Activated B cell treated with CpG ODN at 0.5 μM for 24 hours (primary cell): ENCODE measurements around the gene TTBK1. TPM values are rescaled to one million over a fixed set of nuclear protein-coding genes. Genes with fewer than 3 reads are reported as not detected.
A peak's percentile ranks its signal among the peaks of the same experiment; 100 is the strongest.

ENCODE experiments used
- ATAC-seq: fragments of 200-7000 bp; cut with Tn5 transposase; one replicate; pipeline ENCODE4 v1.10.0; 2021; ENCODE audit warnings: low read depth, mild to moderate bottlenecking, moderate library complexity
- CTCF ChIA-PET: fragments of 350-600 bp; sonication (Branson Sonifier 250); formaldehyde crosslinking; loops from one replicate; lab custom pipeline; 2021; ENCODE audit warnings: antibody characterized with exemption; lab: Charles Lee
- POLR2A ChIA-PET: fragments of 350-600 bp; sonication (Branson Sonifier 250); formaldehyde crosslinking; loops from one replicate; lab custom pipeline; 2021; ENCODE audit warnings: antibody characterized with exemption; lab: Charles Lee
- DNase-seq: peaks from one replicate; pipeline ENCODE4 v3.0.0; 2022
- H3K27ac Mint-ChIP-seq: one replicate; pipeline ENCODE4 v1.8.0; 2020; ENCODE audit warnings: mixed read lengths
- H3K27me3 Mint-ChIP-seq: one replicate; pipeline ENCODE4 v1.8.0; 2021; ENCODE audit warnings: mixed read lengths
- H3K36me3 Mint-ChIP-seq: one replicate; pipeline ENCODE4 v1.8.0; 2021; ENCODE audit warnings: low read depth, mixed read lengths
- H3K4me1 Mint-ChIP-seq: one replicate; pipeline ENCODE4 v1.8.0; 2021; ENCODE audit warnings: mixed read lengths
- H3K4me3 Mint-ChIP-seq: one replicate; pipeline ENCODE4 v1.8.0; 2020; ENCODE audit warnings: mild to moderate bottlenecking, mixed read lengths
- H3K9me3 Mint-ChIP-seq: one replicate; pipeline ENCODE4 v1.8.0; 2020; ENCODE audit warnings: mixed read lengths
- intact Hi-C: fragments of 100-400 bp; cut with micrococcal nuclease; formaldehyde crosslinking; loops from one replicate; pipeline ENCODE4 v1.15.1; 2024
- total RNA-seq: library from RNA; stranded (reverse); gene quantifications from 2 replicates; pipeline ENCODE4 v1.2.3, GENCODE V29; 2022
- TF ChIP-seq, protein P1 (sequence below): fragments of 200-600 bp; IDR thresholded peaks from one replicate; pipeline ENCODE4 v1.8.0; 2022; ENCODE audit warnings: antibody characterized with exemption, mild to moderate bottlenecking

Gene TTBK1
- total RNA-seq, 1 donor from 2014 or later = 0.13 TPM

DNA sequence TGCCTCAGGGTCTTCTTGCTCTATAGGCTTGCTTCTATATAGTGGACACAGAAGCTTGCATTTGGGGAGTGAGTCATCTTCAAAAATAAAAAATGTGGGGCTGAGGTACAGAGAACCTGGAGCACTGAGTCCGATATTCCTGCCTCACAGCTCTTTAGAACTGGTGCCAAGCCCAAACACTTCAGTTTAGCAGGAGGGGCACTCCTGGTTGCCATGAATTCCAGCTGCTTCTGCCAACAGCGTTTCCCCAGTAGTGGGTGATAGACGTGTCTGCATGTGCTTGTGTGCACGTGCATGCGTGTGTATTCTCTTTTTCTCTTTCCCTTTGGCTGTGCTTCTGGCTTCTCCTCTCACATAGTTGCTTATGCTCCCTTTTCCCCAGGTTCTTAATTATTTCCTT, 25.9 kb upstream of the TTBK1 start:
- ATAC-seq (no peak), DNase-seq (no peak)
- Mint-ChIP-seq H3K9me3 (no peaks in the 10 kb centered on the region), H3K4me1 (peaks cover 9% of the 10 kb centered on the region), H3K4me3 (no peak overlapping the region), H3K27ac (no peak overlapping the region), H3K36me3 (peaks cover 69% of the 10 kb centered on the region), H3K27me3 (no peaks in the 10 kb centered on the region)
- ChIA-PET CTCF (interaction anchor here (0.7 kb wide), 1 partner anchor 139 kb away, joined by 3 read pairs; no protein-coding TSS in a partner anchor), POLR2A (no interaction called here)
- intact Hi-C loops = no loop called here
- TF ChIP-seq, protein P1, sequence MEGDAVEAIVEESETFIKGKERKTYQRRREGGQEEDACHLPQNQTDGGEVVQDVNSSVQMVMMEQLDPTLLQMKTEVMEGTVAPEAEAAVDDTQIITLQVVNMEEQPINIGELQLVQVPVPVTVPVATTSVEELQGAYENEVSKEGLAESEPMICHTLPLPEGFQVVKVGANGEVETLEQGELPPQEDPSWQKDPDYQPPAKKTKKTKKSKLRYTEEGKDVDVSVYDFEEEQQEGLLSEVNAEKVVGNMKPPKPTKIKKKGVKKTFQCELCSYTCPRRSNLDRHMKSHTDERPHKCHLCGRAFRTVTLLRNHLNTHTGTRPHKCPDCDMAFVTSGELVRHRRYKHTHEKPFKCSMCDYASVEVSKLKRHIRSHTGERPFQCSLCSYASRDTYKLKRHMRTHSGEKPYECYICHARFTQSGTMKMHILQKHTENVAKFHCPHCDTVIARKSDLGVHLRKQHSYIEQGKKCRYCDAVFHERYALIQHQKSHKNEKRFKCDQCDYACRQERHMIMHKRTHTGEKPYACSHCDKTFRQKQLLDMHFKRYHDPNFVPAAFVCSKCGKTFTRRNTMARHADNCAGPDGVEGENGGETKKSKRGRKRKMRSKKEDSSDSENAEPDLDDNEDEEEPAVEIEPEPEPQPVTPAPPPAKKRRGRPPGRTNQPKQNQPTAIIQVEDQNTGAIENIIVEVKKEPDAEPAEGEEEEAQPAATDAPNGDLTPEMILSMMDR = no peak

DNA sequence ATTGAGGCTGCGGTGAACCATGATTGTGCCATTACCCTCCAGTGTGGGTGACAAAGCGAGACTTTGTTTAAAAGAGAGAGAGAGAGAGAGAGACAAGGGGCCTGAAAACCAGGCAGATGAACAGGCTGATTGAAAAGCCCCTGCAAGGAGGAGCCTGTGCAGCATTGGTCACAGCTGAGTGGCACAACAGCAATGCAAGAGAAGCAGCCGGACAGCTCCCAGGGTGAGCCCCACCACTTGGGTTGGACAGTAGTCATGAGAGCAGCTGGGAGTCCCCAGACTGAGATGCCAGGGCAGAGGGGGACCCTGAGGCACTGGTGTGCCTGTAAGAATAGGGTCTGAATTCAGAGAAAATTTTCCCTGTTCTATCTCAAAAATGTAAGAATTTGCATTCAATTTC, 24.2 kb upstream of the TTBK1 start:
- TF ChIP-seq, protein P1 = no peak
- POLR2A ChIA-PET = interaction anchor here (0.6 to 1.2 kb wide), 3 partner anchors 37 to 401 kb away, joined by 3 to 4 read pairs (median 3); partner anchors contain the start of gene CUL9
- Mint-ChIP-seq H3K4me3 (no peak overlapping the region), H3K9me3 (no peaks in the 10 kb centered on the region), H3K4me1 (peaks cover 26% of the 10 kb centered on the region), H3K27ac (no peak overlapping the region), H3K27me3 (no peaks in the 10 kb centered on the region), H3K36me3 (peaks cover 69% of the 10 kb centered on the region)
- DNase-seq = no peak
- ATAC-seq = no peak
- intact Hi-C loops = no loop called here
- CTCF ChIA-PET = interaction anchor here (0.9 kb wide), 1 partner anchor 10 kb away, joined by 3 read pairs; the partner anchor contains the start of gene DNPH1

DNA sequence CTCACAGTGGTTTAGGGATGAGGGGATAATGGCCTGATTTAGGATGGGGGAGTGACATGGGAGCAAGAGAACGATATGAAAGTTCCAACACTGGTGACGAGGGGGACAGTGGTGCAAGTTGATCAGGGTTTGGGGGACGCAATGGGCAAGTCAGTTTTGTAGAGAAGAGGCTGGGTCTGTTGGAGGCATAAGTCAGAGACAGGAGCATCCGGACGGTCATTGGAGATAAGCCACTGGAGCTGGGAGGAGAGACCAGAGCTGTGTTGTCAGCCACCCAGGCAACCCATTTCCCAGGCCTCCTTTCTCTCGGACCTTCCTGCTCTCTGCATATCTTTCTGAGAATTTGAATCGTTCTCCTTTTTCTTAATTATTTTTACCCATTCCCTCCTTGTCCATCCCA, 23.5 kb upstream of the TTBK1 start:
- peak overlapping the region; percentile 21 for H3K4me3 Mint-ChIP-seq
- no peak for DNase-seq

DNA sequence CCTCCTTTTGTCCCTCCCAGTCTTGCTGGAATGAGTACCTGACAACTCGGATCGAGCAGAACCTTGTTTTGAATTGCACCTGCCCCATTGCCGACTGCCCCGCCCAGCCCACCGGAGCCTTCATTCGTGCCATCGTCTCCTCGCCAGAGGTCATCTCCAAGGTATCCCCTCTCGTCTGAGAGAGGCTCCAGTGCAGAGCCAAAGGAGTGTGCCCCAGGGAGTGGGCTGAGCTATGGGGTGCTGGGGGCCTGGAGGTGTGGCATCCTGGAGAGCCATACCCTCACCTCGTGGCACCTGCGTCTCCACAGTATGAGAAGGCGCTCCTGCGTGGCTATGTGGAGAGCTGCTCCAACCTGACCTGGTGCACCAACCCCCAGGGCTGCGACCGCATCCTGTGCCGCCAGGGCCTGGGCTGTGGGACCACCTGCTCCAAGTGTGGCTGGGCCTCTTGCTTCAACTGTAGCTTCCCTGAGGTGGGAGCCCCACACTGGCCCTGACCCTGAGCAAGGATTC, 22.8 kb upstream of the TTBK1 start:
- DNase-seq (no peak), ATAC-seq (no peak)
- H3K27me3 Mint-ChIP-seq = no peaks in the 10 kb centered on the region
- peak overlapping the region; percentile 53 for H3K27ac Mint-ChIP-seq
- peaks cover 66% of the 10 kb centered on the region for H3K36me3 Mint-ChIP-seq
- H3K4me3 Mint-ChIP-seq = no peak overlapping the region
- ChIA-PET CTCF (interaction anchor here (0.9 kb wide), 1 partner anchor 9 kb away, joined by 3 read pairs; no protein-coding TSS in a partner anchor), POLR2A (interaction anchor here (0.6 to 1.2 kb wide), 4 partner anchors 9 to 173 kb away, joined by 3 to 5 read pairs (median 4); partner anchors contain the start of genes DNPH1, KLC4 and MRPL2)
- peaks cover 37% of the 10 kb centered on the region for H3K4me1 Mint-ChIP-seq
- intact Hi-C loops = loop anchor here (10.0 kb wide), 1 partner anchor 166 kb away; the partner anchor contains the start of genes CUL7, KLC4 and MRPL2
- no peaks in the 10 kb centered on the region for H3K9me3 Mint-ChIP-seq
- TF ChIP-seq, protein P1 = no peak

More for the DNA sequence above, 23.5 kb upstream of the TTBK1 start:
- no peaks in the 10 kb centered on the region for H3K27me3 Mint-ChIP-seq
- ChIA-PET CTCF (interaction anchor here (0.9 kb wide), 1 partner anchor 9 kb away, joined by 3 read pairs; the partner anchor contains the start of gene DNPH1), POLR2A (interaction anchor here (0.6 to 1.2 kb wide), 3 partner anchors 45 to 402 kb away, joined by 3 to 4 read pairs (median 4); partner anchors contain the start of genes KLC4 and MRPL2)
- no peaks in the 10 kb centered on the region for H3K9me3 Mint-ChIP-seq
- TF ChIP-seq, protein P1 = no peak
- peaks cover 32% of the 10 kb centered on the region for H3K4me1 Mint-ChIP-seq
- intact Hi-C loops = loop anchor here (10.0 kb wide), 1 partner anchor 165 kb away; the partner anchor contains the start of genes CUL7, KLC4 and MRPL2
- H3K36me3 Mint-ChIP-seq = peaks cover 71% of the 10 kb centered on the region
- ATAC-seq = no peak
- H3K27ac Mint-ChIP-seq = no peak overlapping the region
